Fibroblast of mammary gland (primary cell): ENCODE measurements around the gene ARRDC1.

Source experiments
- DNase-seq: peaks from one replicate; pipeline ENCODE4 v3.0.0-alpha.2; 2010; ENCODE audit warnings: low read depth
- H3K4me3 ChIP-seq: 2 replicates; pipeline ENCODE4 v1.5.1; 2011; ENCODE audit warnings: low read depth, mild to moderate bottlenecking, low read length, moderate library complexity; ENCODE audit not compliant: control insufficient read depth
- TF ChIP-seq, protein P1 (sequence below): conservative IDR thresholded peaks from 2 replicates; pipeline ENCODE4 v1.5.1; 2011; ENCODE audit warnings: low read depth, low read length, inconsistent platforms; ENCODE audit not compliant: control insufficient read depth, insufficient read depth

ARRDC1 gene

GRCh38 chr9:137579259-137579604 is 26.3 kb upstream of the ARRDC1 start:
- no peak for DNase-seq
- TF ChIP-seq, protein P1, sequence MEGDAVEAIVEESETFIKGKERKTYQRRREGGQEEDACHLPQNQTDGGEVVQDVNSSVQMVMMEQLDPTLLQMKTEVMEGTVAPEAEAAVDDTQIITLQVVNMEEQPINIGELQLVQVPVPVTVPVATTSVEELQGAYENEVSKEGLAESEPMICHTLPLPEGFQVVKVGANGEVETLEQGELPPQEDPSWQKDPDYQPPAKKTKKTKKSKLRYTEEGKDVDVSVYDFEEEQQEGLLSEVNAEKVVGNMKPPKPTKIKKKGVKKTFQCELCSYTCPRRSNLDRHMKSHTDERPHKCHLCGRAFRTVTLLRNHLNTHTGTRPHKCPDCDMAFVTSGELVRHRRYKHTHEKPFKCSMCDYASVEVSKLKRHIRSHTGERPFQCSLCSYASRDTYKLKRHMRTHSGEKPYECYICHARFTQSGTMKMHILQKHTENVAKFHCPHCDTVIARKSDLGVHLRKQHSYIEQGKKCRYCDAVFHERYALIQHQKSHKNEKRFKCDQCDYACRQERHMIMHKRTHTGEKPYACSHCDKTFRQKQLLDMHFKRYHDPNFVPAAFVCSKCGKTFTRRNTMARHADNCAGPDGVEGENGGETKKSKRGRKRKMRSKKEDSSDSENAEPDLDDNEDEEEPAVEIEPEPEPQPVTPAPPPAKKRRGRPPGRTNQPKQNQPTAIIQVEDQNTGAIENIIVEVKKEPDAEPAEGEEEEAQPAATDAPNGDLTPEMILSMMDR = no peak
- H3K4me3 ChIP-seq = peak overlapping the region; percentile 50

GRCh38 chr9:137580209-137580953 is 25.1 kb upstream of the ARRDC1 start:
- DNase-seq = no peak
- TF ChIP-seq, protein P1 = no peak
- H3K4me3 ChIP-seq = no peak overlapping the region

DNA sequence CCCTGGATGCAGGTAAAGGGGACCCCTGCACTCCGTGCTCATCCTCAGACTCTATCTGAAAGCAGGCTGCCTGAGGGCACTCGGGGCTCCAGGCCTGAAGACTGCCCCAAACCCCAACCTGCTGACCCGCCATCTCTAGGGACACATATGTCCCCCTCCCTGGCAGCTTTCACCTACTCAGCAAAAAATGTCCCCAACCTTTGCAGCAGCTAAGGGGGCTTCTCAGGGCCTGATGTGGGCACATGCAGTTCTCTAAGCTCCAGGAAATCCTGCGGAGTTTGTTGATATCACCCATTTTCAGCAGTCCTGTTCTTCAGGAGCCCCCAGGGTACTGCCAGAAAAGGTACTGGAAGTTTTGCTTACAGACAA is 24.5 kb upstream of the ARRDC1 start:
- DNase-seq = no peak

DNA sequence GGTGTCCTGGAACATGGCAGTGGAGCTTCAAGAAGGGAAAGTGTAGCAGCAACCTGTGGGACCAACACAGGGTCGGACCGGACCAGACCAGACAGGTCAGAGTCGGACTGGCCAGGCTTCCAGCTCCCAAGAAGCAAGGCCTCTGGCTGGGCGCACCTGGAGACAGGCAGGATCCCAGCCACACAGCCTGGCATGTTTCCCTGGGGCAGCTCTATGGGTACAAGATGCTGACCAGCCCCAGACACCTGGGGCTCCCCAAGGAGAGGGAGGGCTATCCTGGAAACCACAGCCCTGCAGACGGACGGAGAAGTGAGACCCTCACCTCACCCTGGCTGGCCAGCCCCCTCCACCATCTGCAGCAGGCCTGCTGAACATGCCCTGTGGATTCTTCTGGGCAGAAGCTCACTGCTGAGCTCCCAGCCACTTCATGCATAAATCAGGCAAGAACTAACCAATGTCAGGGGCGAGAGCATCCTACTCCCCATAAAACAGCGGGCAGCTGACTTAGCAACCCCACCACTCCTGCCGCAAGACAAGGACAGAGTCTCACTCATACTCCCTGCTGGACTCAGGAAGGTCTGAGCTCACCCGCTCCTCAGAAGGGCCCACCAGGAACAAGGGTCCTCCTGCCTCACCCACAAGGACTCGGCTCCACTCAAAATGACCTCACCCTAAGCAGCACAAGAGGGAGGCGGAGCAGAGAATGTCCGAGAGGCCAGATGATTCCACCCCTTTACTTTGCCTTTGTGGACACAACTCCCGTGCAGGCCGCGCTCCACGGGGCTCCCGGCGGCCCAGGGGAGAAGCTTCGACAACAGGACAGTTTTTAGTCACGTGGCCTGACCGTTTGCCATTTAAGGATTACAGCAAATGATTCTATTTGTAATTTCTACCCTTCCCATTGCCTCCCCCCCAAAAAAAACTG is 23.9 kb upstream of the ARRDC1 start:
- DNase-seq = no peak
- H3K4me3 ChIP-seq = no peak overlapping the region
- TF ChIP-seq, protein P1 = no peak

More for the DNA sequence above, 24.5 kb upstream of the ARRDC1 start:
- TF ChIP-seq, protein P1 = no peak
- no peak overlapping the region for H3K4me3 ChIP-seq

- DNase-seq = peak; percentile 37
- TF ChIP-seq, protein P1 = peak; percentile 33
- no peak overlapping the region for H3K4me3 ChIP-seq
Measured at GRCh38 chr9:137582286-137582860, 23.1 kb upstream of the ARRDC1 start.

- DNase-seq = no peak
- TF ChIP-seq, protein P1 = no peak
- H3K4me3 ChIP-seq = no peak overlapping the region
Measured at GRCh38 chr9:137583347-137583746, 22.1 kb upstream of the ARRDC1 start.
